OCI-LY3 (cell line): ENCODE results near the gene TMCC3.

Experiments used
- H2AFZ ChIP-seq: fragments of 200-600, 300-600 bp; shearing (Covaris generic); 2 replicates; pipeline ENCODE4 v1.6.0; 2014; ENCODE audit warnings: antibody characterized with exemption, low read depth, low read length
- H3K27ac ChIP-seq: fragments of 200-600, 300-600 bp; sonication (generic); 2 replicates; pipeline ENCODE4 v1.5.1; 2014; ENCODE audit warnings: mild to moderate bottlenecking, low read length, moderate library complexity, mixed read lengths
- H3K27me3 ChIP-seq: fragments of 200-600, 300-600 bp; sonication (generic); 2 replicates; pipeline ENCODE4 v1.6.1; 2014; ENCODE audit warnings: low read depth, low read length, mixed read lengths
- H3K36me3 ChIP-seq: fragments of 200-600, 300-600 bp; sonication (generic); replicated peaks from 2 replicates; pipeline ENCODE3; 2014; ENCODE audit warnings: low read depth, low read length, mixed read lengths
- H3K4me1 ChIP-seq: fragments of 300-600, 200-600 bp; sonication (generic); 2 replicates; pipeline ENCODE4 v1.6.1; 2014; ENCODE audit warnings: low read length, mixed read lengths
- H3K4me2 ChIP-seq: fragments of 200-600, 300-600 bp; sonication (generic); 2 replicates; pipeline ENCODE4 v1.6.1; 2014; ENCODE audit warnings: low read length, mixed read lengths
- H3K4me3 ChIP-seq: fragments of 300-600, 200-600 bp; sonication (generic); 2 replicates; pipeline ENCODE4 v1.5.1; 2014; ENCODE audit warnings: antibody characterized with exemption, mild to moderate bottlenecking, low read length, moderate library complexity
- H3K79me2 ChIP-seq: fragments of 300-600, 200-600 bp; shearing (Covaris generic); 2 replicates; pipeline ENCODE4 v1.6.1; 2014; ENCODE audit warnings: mild to moderate bottlenecking, low read length, mixed read lengths
- H3K9ac ChIP-seq: fragments of 300-600, 200-600 bp; shearing (Covaris generic); 2 replicates; pipeline ENCODE4 v1.6.0; 2014; ENCODE audit warnings: mild to moderate bottlenecking, low read length, moderate library complexity
- H3K9me3 ChIP-seq: fragments of 200-600, 300-600 bp; shearing (Covaris generic); 2 replicates; pipeline ENCODE4 v1.6.1; 2014; ENCODE audit warnings: low read length, mixed read lengths; ENCODE audit not compliant: insufficient read depth
- H4K20me1 ChIP-seq: fragments of 200-600, 300-600 bp; sonication (generic); 2 replicates; pipeline ENCODE4 v1.6.1; 2016; ENCODE audit warnings: low read length, mixed read lengths; ENCODE audit not compliant: insufficient read depth
- EZH2phosphoT487 ChIP-seq: fragments of 200-600 bp; shearing (Covaris generic); IDR thresholded peaks from 2 replicates; pipeline ENCODE4 v1.6.1; 2018; ENCODE audit warnings: antibody characterized with exemption, mixed run types, low read depth
- TF ChIP-seq, protein P1 (sequence below): fragments of 200-600, 300-600 bp; sonication (generic); IDR thresholded peaks from 2 replicates; pipeline ENCODE4 v1.5.1; 2014; ENCODE audit warnings: antibody characterized with exemption, low read length, low read depth

The TMCC3 gene

DNA sequence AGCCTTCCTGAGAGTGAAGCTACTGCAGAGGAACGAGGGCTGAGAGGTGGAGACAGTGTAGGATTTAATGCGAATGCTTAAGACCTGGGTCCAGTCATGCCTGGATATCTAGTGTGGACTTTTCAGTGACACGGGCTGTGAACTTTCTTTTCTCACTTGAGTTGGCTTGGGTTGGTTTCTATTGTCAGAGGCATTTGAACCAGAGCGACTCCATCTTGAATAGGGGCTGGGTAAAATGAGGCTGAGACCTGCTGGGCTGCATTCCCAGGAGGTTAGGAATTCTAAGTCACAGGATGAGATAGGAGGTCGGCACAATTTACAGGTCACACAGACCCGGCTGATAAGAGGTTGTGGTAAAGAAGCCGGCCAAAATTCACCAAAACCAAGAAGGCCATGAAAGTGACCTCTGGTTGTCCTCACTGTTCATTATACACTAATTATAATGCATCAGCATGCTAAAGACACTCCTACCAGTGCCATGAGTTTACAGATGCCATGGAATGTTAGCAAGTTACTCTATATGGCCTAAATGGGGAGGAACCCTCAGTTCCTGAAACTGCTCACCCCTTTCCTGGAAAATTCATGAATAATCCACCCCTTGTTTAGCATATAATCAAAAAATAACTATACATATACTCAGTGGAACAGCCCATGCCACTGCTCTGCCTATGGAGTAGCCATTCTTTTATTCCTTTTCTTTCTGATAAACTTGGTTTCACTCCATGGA lies 34.2 kb upstream of the TMCC3 start:
- Histone ChIP-seq H3K27me3 (no peaks in the 10 kb centered on the region), H3K4me1 (peaks cover 25% of the 10 kb centered on the region), H3K9ac (no peak overlapping the region), H4K20me1 (peaks cover 10% of the 10 kb centered on the region; the same call in 1 of the 2 replicates), H3K4me3 (no peak overlapping the region), H3K4me2 (no peak overlapping the region), H2AFZ (no peak overlapping the region), H3K27ac (no peak overlapping the region), H3K9me3 (no peaks in the 10 kb centered on the region), H3K79me2 (no peaks in the 10 kb centered on the region), H3K36me3 (peaks cover 4% of the 10 kb centered on the region)
- TF ChIP-seq EZH2phosphoT487: no peak
- TF ChIP-seq, protein P1, sequence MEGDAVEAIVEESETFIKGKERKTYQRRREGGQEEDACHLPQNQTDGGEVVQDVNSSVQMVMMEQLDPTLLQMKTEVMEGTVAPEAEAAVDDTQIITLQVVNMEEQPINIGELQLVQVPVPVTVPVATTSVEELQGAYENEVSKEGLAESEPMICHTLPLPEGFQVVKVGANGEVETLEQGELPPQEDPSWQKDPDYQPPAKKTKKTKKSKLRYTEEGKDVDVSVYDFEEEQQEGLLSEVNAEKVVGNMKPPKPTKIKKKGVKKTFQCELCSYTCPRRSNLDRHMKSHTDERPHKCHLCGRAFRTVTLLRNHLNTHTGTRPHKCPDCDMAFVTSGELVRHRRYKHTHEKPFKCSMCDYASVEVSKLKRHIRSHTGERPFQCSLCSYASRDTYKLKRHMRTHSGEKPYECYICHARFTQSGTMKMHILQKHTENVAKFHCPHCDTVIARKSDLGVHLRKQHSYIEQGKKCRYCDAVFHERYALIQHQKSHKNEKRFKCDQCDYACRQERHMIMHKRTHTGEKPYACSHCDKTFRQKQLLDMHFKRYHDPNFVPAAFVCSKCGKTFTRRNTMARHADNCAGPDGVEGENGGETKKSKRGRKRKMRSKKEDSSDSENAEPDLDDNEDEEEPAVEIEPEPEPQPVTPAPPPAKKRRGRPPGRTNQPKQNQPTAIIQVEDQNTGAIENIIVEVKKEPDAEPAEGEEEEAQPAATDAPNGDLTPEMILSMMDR: no peak

DNA sequence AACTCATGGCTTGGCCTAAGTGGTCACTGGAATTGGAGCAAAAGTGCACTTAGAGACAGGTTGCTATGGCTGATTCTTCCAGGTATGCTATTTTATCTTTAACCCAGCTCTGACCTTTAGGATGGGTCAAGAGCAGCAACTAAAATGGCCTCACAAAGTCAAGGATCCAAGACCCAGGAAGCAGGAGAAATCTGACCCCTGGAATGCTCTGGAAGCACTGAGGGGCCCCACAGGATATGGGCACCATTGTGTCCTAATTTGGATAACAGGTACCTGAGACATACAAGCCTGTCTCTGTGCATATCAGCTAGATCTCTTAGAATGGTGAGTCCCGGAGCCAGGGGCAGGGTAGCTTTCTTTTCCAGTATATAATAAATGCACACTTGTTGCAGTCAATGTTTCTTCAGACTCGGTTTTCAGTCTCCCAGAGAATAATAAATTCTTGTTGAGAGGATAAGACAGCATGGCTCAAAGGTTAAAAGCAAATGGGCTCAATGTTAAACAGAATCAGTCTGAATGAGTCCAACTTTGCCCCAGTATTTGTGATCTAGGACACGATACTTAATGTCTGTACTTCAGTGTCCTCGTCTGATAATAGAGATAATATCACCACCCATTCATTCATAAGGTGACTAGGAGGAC lies 29.3 kb upstream of the TMCC3 start:
- Histone ChIP-seq H3K9me3 (no peaks in the 10 kb centered on the region), H3K79me2 (no peaks in the 10 kb centered on the region), H3K9ac (no peak overlapping the region), H4K20me1 (no peaks in the 10 kb centered on the region), H3K36me3 (peaks cover 4% of the 10 kb centered on the region), H3K4me1 (peaks cover 41% of the 10 kb centered on the region), H3K4me3 (no peak overlapping the region), H2AFZ (no peak overlapping the region), H3K27me3 (no peaks in the 10 kb centered on the region), H3K4me2 (no peak overlapping the region), H3K27ac (no peak overlapping the region)
- TF ChIP-seq, protein P1: no peak
- TF ChIP-seq EZH2phosphoT487: no peak

DNA sequence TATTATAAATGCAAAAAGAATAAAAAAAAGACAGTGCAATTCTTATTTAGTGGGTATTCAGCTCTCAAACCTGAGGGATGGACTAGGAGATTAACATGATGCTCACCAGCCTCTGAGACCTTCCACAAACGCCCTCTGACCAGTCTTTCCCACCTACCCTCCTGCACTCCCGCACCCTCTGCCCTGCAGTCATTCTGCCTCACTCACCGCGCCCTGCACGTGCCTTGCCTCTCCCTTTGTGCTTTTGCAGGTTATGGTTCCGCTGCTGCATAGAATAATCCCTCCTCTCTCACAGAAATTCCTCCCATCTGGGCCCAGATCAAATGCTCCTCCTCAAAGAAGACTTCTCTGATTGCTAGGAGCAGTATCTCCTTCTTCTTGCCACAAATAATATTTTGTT lies 28.5 kb upstream of the TMCC3 start:
- no peak overlapping the region for H3K9ac ChIP-seq
- H3K4me2 ChIP-seq: no peak overlapping the region

DNA sequence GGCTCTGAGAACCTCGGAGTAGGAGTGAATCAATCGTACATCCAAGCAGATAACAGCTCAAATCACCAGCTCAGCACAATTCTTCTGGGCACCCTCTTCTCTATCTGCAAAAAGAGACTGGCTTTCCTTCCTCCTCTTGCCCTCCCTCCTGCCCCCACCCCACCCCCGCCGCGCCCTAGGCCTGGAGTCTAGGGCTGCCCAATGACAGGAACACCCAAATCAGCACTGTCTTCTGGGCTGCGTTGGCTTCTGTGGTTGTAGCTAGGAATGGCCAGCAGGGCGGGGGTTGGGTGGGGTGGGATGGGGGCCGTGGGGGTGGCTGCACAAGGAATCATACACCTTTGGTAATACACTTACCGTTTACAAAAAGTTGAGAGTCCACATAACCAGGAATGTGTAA lies 28.0 kb upstream of the TMCC3 start:
- Histone ChIP-seq H2AFZ (no peak overlapping the region), H3K27ac (no peak overlapping the region), H3K4me1 (peaks cover 40% of the 10 kb centered on the region), H3K27me3 (no peaks in the 10 kb centered on the region), H3K36me3 (peaks cover 4% of the 10 kb centered on the region), H3K4me2 (no peak overlapping the region), H4K20me1 (no peaks in the 10 kb centered on the region), H3K9me3 (no peaks in the 10 kb centered on the region), H3K9ac (no peak overlapping the region), H3K79me2 (no peaks in the 10 kb centered on the region), H3K4me3 (no peak overlapping the region)
- TF ChIP-seq, protein P1: no peak
- no peak for TF ChIP-seq EZH2phosphoT487

More for the DNA sequence above, 28.5 kb upstream of the TMCC3 start:
- Histone ChIP-seq H3K9me3 (no peaks in the 10 kb centered on the region), H3K27ac (no peak overlapping the region), H3K4me3 (no peak overlapping the region), H3K4me1 (peaks cover 41% of the 10 kb centered on the region), H4K20me1 (no peaks in the 10 kb centered on the region), H3K36me3 (peaks cover 4% of the 10 kb centered on the region), H2AFZ (no peak overlapping the region), H3K27me3 (no peaks in the 10 kb centered on the region), H3K79me2 (no peaks in the 10 kb centered on the region)
- TF ChIP-seq, protein P1: no peak
- TF ChIP-seq EZH2phosphoT487: no peak
